IPS-18a (cell line): ENCODE measurements around the gene DLL4.

Experiments
- H3K27ac ChIP-seq: one replicate; pipeline ENCODE4 v1.5.1; 2013; ENCODE audit warnings: low read length
- H3K27me3 ChIP-seq: one replicate; pipeline ENCODE4 v1.6.1; 2013; ENCODE audit warnings: mild to moderate bottlenecking, low read length; ENCODE audit not compliant: control insufficient read depth, insufficient read depth
- H3K36me3 ChIP-seq: one replicate; pipeline ENCODE4 v1.6.1; 2013; ENCODE audit warnings: low read depth, low read length; ENCODE audit not compliant: control insufficient read depth
- H3K4me1 ChIP-seq: one replicate; pipeline ENCODE4 v1.6.1; 2013; ENCODE audit warnings: low read depth, low read length; ENCODE audit not compliant: control insufficient read depth
- H3K4me3 ChIP-seq: one replicate; pipeline ENCODE4 v1.5.1; 2013; ENCODE audit warnings: low read length
- H3K9ac ChIP-seq: one replicate; pipeline ENCODE4 v1.6.1; 2013; ENCODE audit warnings: mild to moderate bottlenecking, low read length, moderate library complexity
- H3K9me3 ChIP-seq: one replicate; pipeline ENCODE4 v1.6.1; 2013; ENCODE audit warnings: low read depth, low read length; ENCODE audit not compliant: control insufficient read depth

Gene DLL4

DNA sequence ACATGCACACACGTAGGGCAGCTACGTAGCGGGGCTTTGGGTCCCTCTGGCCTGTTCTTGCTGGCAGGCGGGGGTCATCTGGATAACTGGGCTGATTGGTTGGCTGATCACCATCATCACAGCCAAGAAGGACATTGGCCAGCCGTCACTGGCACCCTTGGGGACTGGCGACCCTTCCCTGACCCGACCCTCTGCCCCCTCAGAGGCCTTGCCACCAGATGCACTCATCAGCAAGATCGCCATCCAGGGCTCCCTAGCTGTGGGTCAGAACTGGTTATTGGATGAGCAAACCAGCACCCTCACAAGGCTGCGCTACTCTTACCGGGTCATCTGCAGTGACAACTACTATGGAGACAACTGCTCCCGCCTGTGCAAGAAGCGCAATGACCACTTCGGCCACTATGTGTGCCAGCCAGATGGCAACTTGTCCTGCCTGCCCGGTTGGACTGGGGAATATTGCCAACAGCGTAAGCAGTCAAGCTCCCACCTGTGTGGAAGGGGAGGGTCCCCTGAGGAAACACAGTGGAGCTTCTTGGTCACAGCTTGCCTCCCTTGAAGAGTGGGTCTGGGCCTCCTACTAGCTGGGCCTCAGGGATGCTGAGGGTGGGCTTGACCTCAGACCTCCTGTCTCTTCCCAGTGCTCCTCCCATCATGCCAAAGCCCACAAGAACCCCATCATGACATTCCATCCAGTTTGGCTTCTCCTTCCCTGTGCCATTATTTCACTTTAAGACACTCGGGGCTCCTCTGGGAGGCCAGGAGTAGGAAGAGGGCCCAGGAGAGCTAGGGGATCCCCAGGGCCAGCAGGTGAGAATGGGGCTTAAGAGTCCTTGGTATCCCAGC, 2.4 kb downstream of the DLL4 start:
- Histone ChIP-seq H3K27ac (no peak overlapping the region), H3K9ac (no peak overlapping the region), H3K4me3 (no peak overlapping the region), H3K27me3 (peaks cover 73% of the 10 kb centered on the region), H3K9me3 (no peaks in the 10 kb centered on the region), H3K36me3 (no peaks in the 10 kb centered on the region), H3K4me1 (peaks cover 12% of the 10 kb centered on the region)

- Histone ChIP-seq H3K27me3 (peaks cover 67% of the 10 kb centered on the region), H3K9me3 (no peaks in the 10 kb centered on the region), H3K4me1 (peaks cover 6% of the 10 kb centered on the region), H3K36me3 (no peaks in the 10 kb centered on the region), H3K27ac (no peak overlapping the region), H3K9ac (no peak overlapping the region), H3K4me3 (no peak overlapping the region)
Measured at GRCh38 chr15:40932156-40932555, 3.0 kb downstream of the DLL4 start.

- peaks cover 59% of the 10 kb centered on the region for H3K27me3 ChIP-seq
Measured at GRCh38 chr15:40932649-40933516, 3.7 kb downstream of the DLL4 start.

DNA sequence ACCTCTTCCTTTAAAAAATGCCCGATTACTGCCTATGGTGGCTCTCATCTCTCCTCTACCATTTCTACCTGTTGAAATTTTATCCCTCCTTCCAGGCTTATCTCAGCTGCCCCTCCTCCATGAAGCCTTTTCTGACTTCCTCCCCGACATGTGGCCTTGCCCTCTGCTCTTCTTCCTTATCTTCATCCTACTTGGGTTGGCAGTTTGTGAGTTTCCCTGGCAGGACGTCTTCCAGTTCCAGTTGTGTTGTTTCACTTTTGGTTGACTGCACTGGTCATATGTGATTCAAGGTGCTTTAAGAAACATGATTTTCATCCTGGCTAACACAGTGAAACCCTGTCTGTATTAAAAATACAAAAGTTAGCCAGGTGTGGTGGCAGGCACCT, 4.4 kb downstream of the DLL4 start:
- Histone ChIP-seq H3K4me1 (peaks cover 3% of the 10 kb centered on the region), H3K36me3 (no peaks in the 10 kb centered on the region), H3K27ac (no peak overlapping the region), H3K9ac (no peak overlapping the region), H3K4me3 (no peak overlapping the region), H3K9me3 (no peaks in the 10 kb centered on the region), H3K27me3 (peaks cover 53% of the 10 kb centered on the region)

More at GRCh38 chr15:40932649-40933516, 3.7 kb downstream of the DLL4 start:
- H3K4me1 ChIP-seq: peaks cover 3% of the 10 kb centered on the region
- no peak overlapping the region for H3K9ac ChIP-seq
- no peaks in the 10 kb centered on the region for H3K9me3 ChIP-seq
- no peak overlapping the region for H3K27ac ChIP-seq
- no peaks in the 10 kb centered on the region for H3K36me3 ChIP-seq
- no peak overlapping the region for H3K4me3 ChIP-seq

DNA sequence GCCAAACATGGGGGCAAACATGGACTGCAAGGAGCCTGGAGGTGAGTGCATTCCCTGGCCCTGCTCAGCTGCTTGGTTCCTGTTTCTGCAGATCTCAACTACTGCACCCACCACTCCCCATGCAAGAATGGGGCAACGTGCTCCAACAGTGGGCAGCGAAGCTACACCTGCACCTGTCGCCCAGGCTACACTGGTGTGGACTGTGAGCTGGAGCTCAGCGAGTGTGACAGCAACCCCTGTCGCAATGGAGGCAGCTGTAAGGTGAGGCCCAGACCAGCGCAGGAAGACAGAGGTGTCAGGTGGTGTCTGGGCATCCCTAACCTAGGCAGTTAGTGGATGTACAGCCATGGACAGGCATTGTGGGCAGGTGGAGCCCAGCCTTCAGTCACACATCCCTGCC, 5.3 kb downstream of the DLL4 start:
- no peak overlapping the region for H3K4me3 ChIP-seq
- H3K9me3 ChIP-seq: no peaks in the 10 kb centered on the region
- H3K36me3 ChIP-seq: no peaks in the 10 kb centered on the region
- H3K27ac ChIP-seq: no peak overlapping the region
- peaks cover 44% of the 10 kb centered on the region for H3K27me3 ChIP-seq
- H3K4me1 ChIP-seq: peaks cover 3% of the 10 kb centered on the region
- H3K9ac ChIP-seq: no peak overlapping the region

GRCh38 chr15:40936234-40936708, 7.1 kb downstream of the DLL4 start:
- Histone ChIP-seq H3K27me3 (peaks cover 41% of the 10 kb centered on the region), H3K9ac (no peak overlapping the region), H3K9me3 (no peaks in the 10 kb centered on the region), H3K36me3 (no peaks in the 10 kb centered on the region), H3K4me1 (peaks cover 11% of the 10 kb centered on the region), H3K4me3 (no peak overlapping the region), H3K27ac (no peak overlapping the region)

- Histone ChIP-seq H3K27me3 (peaks cover 35% of the 10 kb centered on the region), H3K4me1 (peaks cover 11% of the 10 kb centered on the region), H3K9me3 (no peaks in the 10 kb centered on the region), H3K9ac (no peak overlapping the region), H3K36me3 (no peaks in the 10 kb centered on the region), H3K27ac (no peak overlapping the region), H3K4me3 (no peak overlapping the region)
Measured at GRCh38 chr15:40936709-40937666, 7.8 kb downstream of the DLL4 start.

DNA sequence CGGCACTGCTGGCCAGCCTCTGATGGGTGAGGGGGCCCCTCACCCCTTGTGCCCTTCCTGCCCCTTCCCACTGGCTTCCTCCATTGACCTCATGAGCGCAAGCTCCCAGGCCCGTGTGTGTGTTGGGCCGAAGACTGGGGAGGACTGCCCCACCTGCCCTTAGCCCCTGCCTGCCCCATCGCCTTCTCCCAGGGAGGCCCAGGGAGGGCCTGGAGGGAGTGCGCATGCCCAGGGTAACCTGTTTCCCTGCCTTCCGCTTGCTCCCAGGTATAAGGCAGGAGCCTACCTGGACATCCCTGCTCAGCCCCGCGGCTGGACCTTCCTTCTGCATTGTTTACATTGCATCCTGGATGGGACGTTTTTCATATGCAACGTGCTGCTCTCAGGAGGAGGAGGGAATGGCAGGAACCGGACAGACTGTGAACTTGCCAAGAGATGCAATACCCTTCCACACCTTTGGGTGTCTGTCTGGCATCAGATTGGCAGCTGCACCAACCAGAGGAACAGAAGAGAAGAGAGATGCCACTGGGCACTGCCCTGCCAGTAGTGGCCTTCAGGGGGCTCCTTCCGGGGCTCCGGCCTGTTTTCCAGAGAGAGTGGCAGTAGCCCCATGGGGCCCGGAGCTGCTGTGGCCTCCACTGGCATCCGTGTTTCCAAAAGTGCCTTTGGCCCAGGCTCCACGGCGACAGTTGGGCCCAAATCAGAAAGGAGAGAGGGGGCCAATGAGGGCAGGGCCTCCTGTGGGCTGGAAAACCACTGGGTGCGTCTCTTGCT, 8.8 kb downstream of the DLL4 start:
- peaks cover 32% of the 10 kb centered on the region for H3K27me3 ChIP-seq
- no peaks in the 10 kb centered on the region for H3K36me3 ChIP-seq
- H3K9ac ChIP-seq: no peak overlapping the region
- peaks cover 17% of the 10 kb centered on the region for H3K4me1 ChIP-seq
- H3K4me3 ChIP-seq: no peak overlapping the region
- no peak overlapping the region for H3K27ac ChIP-seq
- H3K9me3 ChIP-seq: no peaks in the 10 kb centered on the region

GRCh38 chr15:40938536-40938870, 9.4 kb downstream of the DLL4 start:
- Histone ChIP-seq H3K36me3 (no peaks in the 10 kb centered on the region), H3K27ac (no peak overlapping the region), H3K4me3 (no peak overlapping the region), H3K9me3 (no peaks in the 10 kb centered on the region), H3K4me1 (peaks cover 17% of the 10 kb centered on the region), H3K27me3 (peaks cover 32% of the 10 kb centered on the region), H3K9ac (no peak overlapping the region)

GRCh38 chr15:40940296-40940801, 11.2 kb downstream of the DLL4 start:
- Histone ChIP-seq H3K27me3 (peaks cover 30% of the 10 kb centered on the region), H3K4me3 (no peak overlapping the region), H3K4me1 (peaks cover 17% of the 10 kb centered on the region), H3K27ac (no peak overlapping the region), H3K9me3 (no peaks in the 10 kb centered on the region), H3K36me3 (no peaks in the 10 kb centered on the region), H3K9ac (no peak overlapping the region)
